ENCODE measurements around the gene MSTO1. TPM values are rescaled to one million over a fixed set of nuclear protein-coding genes. Genes with fewer than 3 reads are reported as not detected.

The MSTO1 gene
- polyA plus RNA-seq, 3 donors, result 3.8 to 17.4 (median 4.8) TPM

DNA sequence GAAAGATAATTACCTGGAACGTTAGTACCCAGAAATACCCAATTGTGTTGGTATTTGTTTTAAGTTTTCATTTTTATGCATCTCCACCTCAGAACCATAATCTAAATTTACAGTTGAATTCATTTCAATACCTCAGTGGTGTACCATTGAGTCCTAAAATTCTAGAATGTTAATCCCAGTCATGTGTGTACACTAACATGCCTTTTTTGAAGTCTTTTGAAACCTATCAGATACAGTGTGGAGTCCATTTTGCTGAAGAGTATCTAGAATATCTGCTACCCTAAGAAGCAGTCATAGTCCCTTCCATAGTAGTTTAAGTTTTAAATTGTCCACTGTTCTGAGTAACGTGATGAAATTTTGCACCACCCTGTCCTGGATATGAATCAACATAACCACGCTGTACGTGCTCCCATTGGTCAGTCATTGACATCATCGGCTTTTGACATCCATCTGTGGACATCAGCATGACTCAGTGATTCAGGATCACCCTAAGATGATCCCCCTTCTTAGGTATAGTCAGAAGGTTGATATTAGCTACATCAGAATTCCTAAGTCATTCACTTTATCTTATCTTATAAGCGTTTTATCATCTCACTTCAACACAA is 39.9 kb upstream of the MSTO1 start:
- H3K4me1 ChIP-seq (ENCODE audit: control insufficient read depth in 1 of 2, insufficient read depth in 2 of 2, low read length in 2 of 2), result peaks cover 0 to 11% of the 10 kb centered on the region in 2 donors
- no peaks in the 10 kb centered on the region for H3K27me3 ChIP-seq (ENCODE audit: control insufficient read depth in 2 of 2, insufficient read depth in 2 of 2, low read length in 2 of 2)
- Mint-ChIP-seq H3K27ac (peak overlapping the region in 3 of 7 donors; percentile 3 to 79 (median 13)), H3K9me3 (peaks cover 0 to 2% (median 0%) of the 10 kb centered on the region in 7 donors), H3K4me1 (peaks cover 14% of the 10 kb centered on the region), H3K36me3 (peaks cover 12 to 19% of the 10 kb centered on the region in 2 donors), H3K4me3 (no peak overlapping the region), H3K27me3 (ENCODE audit: low read depth in 3 of 3) (no peaks in the 10 kb centered on the region)
- peak; percentile 27 to 70 (median 41) for DNase-seq
- H3K4me2 ChIP-seq (replicated peaks; ENCODE audit: extremely low read depth, low read length, poor library complexity, severe bottlenecking), result no peak overlapping the region
- peaks cover 4 to 19% of the 10 kb centered on the region in 2 donors for H3K36me3 ChIP-seq (replicated peaks in 1 of 2; ENCODE audit: control insufficient read depth in 1 of 2, insufficient read depth in 2 of 2, low read length in 2 of 2)
- intact Hi-C loops (cut with micrococcal nuclease), result loop anchor here in 1 of 2 donors (10.0 kb wide), 1 partner anchor 85 kb away; no protein-coding TSS in a partner anchor
- WGBS (ENCODE audit: insufficient coverage), result no CpG with 5 or more reads among the region's 6 CpGs
- H3K9me3 ChIP-seq (replicated peaks in 1 of 2; ENCODE audit: control insufficient read depth in 1 of 2, insufficient read depth in 1 of 2, low read length in 2 of 2), result no peaks in the 10 kb centered on the region
- no peak overlapping the region for H3K9ac ChIP-seq (ENCODE audit: insufficient read depth, low read length, poor library complexity, severe bottlenecking)
- H2AFZ ChIP-seq (ENCODE audit: insufficient read depth, low read depth, low read length, poor library complexity, severe bottlenecking), result no peak overlapping the region
- no peak overlapping the region for H3K4me3 ChIP-seq (replicated peaks in 1 of 3; ENCODE audit: low read depth in 2 of 3, low read length in 3 of 3)
- peaks cover 53% of the 10 kb centered on the region for H3K79me2 ChIP-seq (ENCODE audit: insufficient read depth, low read length)
- H4K20me1 ChIP-seq (ENCODE audit: insufficient read depth, low read length), result peaks cover 15% of the 10 kb centered on the region
- peak overlapping the region in 1 of 2 donors; percentile 58 for H3K27ac ChIP-seq (ENCODE audit: low read depth in 1 of 2, low read length in 2 of 2)
- TF ChIP-seq, protein P1, sequence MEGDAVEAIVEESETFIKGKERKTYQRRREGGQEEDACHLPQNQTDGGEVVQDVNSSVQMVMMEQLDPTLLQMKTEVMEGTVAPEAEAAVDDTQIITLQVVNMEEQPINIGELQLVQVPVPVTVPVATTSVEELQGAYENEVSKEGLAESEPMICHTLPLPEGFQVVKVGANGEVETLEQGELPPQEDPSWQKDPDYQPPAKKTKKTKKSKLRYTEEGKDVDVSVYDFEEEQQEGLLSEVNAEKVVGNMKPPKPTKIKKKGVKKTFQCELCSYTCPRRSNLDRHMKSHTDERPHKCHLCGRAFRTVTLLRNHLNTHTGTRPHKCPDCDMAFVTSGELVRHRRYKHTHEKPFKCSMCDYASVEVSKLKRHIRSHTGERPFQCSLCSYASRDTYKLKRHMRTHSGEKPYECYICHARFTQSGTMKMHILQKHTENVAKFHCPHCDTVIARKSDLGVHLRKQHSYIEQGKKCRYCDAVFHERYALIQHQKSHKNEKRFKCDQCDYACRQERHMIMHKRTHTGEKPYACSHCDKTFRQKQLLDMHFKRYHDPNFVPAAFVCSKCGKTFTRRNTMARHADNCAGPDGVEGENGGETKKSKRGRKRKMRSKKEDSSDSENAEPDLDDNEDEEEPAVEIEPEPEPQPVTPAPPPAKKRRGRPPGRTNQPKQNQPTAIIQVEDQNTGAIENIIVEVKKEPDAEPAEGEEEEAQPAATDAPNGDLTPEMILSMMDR (IDR thresholded peaks at IDR 0.05), result no peak

DNA sequence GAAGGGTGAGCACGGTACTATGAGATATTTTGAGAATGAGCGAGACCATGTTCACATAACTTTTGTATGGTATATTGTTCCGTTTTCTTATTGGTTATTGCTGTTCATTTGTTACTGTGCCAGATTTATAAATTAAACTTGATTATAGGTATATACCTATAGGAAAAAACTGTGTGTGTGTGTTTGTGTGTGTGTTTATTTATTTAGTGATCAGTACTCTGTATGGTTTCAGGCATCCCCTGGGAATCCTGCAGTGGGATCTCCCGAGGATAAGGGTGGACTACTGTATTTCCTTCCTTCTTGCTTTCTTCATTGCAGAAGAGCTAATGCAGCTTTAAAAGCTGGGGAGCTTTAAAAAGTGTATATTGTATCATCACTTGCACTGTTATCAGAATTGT is 39.4 kb upstream of the MSTO1 start:
- Histone ChIP-seq H4K20me1 (ENCODE audit: insufficient read depth, low read length) (peaks cover 15% of the 10 kb centered on the region), H2AFZ (ENCODE audit: insufficient read depth, low read depth, low read length, poor library complexity, severe bottlenecking) (no peak overlapping the region), H3K4me3 (replicated peaks in 1 of 3; ENCODE audit: low read depth in 2 of 3, low read length in 3 of 3) (no peak overlapping the region), H3K4me2 (replicated peaks; ENCODE audit: extremely low read depth, low read length, poor library complexity, severe bottlenecking) (no peak overlapping the region), H3K79me2 (ENCODE audit: insufficient read depth, low read length) (peaks cover 48% of the 10 kb centered on the region), H3K9ac (ENCODE audit: insufficient read depth, low read length, poor library complexity, severe bottlenecking) (no peak overlapping the region), H3K9me3 (replicated peaks in 1 of 2; ENCODE audit: control insufficient read depth in 1 of 2, insufficient read depth in 1 of 2, low read length in 2 of 2) (no peaks in the 10 kb centered on the region), H3K27me3 (ENCODE audit: control insufficient read depth in 2 of 2, insufficient read depth in 2 of 2, low read length in 2 of 2) (no peaks in the 10 kb centered on the region), H3K27ac (ENCODE audit: low read depth in 1 of 2, low read length in 2 of 2) (peak overlapping the region in 1 of 2 donors; percentile 58), H3K4me1 (ENCODE audit: control insufficient read depth in 1 of 2, insufficient read depth in 2 of 2, low read length in 2 of 2) (peaks cover 0 to 9% of the 10 kb centered on the region in 2 donors), H3K36me3 (replicated peaks in 1 of 2; ENCODE audit: control insufficient read depth in 1 of 2, insufficient read depth in 2 of 2, low read length in 2 of 2) (peaks cover 4 to 19% of the 10 kb centered on the region in 2 donors)
- Mint-ChIP-seq H3K27ac (peak overlapping the region in 2 of 7 donors; percentile 3 to 79), H3K36me3 (peaks cover 12 to 19% of the 10 kb centered on the region in 2 donors), H3K4me3 (no peak overlapping the region), H3K9me3 (peaks cover 0 to 2% (median 0%) of the 10 kb centered on the region in 7 donors), H3K27me3 (ENCODE audit: low read depth in 3 of 3) (no peaks in the 10 kb centered on the region), H3K4me1 (peaks cover 14% of the 10 kb centered on the region)
- TF ChIP-seq, protein P1 (IDR thresholded peaks at IDR 0.05), result no peak
- no peak for DNase-seq
- WGBS (ENCODE audit: insufficient coverage), result no CpG with 5 or more reads among the region's 4 CpGs
- intact Hi-C loops (cut with micrococcal nuclease), result loop anchor here in 1 of 2 donors (10.0 kb wide), 1 partner anchor 86 kb away; no protein-coding TSS in a partner anchor

Data from CD14-positive monocyte (primary cell).